IPS-18a (cell line): Measurements from ENCODE around the gene TMEM59L.

Experiments
- H3K27ac ChIP-seq: one replicate; pipeline ENCODE4 v1.5.1; 2013; ENCODE audit warnings: low read length
- H3K27me3 ChIP-seq: one replicate; pipeline ENCODE4 v1.6.1; 2013; ENCODE audit warnings: mild to moderate bottlenecking, low read length; ENCODE audit not compliant: control insufficient read depth, insufficient read depth
- H3K36me3 ChIP-seq: one replicate; pipeline ENCODE4 v1.6.1; 2013; ENCODE audit warnings: low read depth, low read length; ENCODE audit not compliant: control insufficient read depth
- H3K4me1 ChIP-seq: one replicate; pipeline ENCODE4 v1.6.1; 2013; ENCODE audit warnings: low read depth, low read length; ENCODE audit not compliant: control insufficient read depth
- H3K4me3 ChIP-seq: one replicate; pipeline ENCODE4 v1.5.1; 2013; ENCODE audit warnings: low read length
- H3K9ac ChIP-seq: one replicate; pipeline ENCODE4 v1.6.1; 2013; ENCODE audit warnings: mild to moderate bottlenecking, low read length, moderate library complexity
- H3K9me3 ChIP-seq: one replicate; pipeline ENCODE4 v1.6.1; 2013; ENCODE audit warnings: low read depth, low read length; ENCODE audit not compliant: control insufficient read depth

Gene TMEM59L

DNA sequence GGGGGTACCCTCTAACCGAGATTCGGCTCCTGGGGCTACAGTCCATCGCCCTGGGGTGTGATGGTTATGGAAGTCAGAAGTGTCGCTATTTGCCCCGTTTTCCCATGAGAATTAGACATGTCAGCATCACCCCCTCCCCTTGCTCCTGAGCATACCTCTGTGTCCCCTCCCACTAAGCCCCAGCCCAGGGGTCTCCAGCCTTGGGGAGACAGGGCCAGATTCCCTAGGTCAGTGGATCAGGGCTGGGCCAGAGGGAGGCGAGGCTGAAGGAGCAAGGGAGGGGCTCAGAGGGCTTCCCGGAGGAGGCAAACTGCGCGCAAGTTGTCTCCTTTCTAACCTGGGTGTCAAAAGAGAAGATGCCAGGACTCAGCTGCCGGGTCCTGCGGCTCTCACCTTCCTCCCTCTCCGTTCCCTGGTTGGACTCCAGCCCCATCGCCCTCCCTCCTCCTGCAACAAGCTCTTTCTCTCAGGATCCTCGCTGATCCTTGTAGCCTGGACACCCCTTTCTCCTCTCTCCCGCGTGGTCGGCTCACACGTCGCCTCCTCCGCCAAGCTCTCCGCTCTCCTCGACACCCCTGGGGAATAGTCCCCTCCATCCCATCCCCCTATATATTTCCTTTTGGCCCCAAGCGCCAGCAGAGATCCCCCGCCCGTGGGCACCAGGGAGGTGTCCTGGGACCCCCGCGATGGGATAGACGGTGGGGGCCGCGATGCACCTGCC lies 459 bp upstream of the TMEM59L start:
- H3K36me3 ChIP-seq: no peaks in the 10 kb centered on the region
- H3K27ac ChIP-seq: no peak overlapping the region
- H3K9ac ChIP-seq: no peak overlapping the region
- H3K9me3 ChIP-seq: no peaks in the 10 kb centered on the region
- H3K27me3 ChIP-seq: peaks cover 91% of the 10 kb centered on the region
- H3K4me1 ChIP-seq: peaks cover 39% of the 10 kb centered on the region
- peak overlapping the region; percentile 59 for H3K4me3 ChIP-seq

DNA sequence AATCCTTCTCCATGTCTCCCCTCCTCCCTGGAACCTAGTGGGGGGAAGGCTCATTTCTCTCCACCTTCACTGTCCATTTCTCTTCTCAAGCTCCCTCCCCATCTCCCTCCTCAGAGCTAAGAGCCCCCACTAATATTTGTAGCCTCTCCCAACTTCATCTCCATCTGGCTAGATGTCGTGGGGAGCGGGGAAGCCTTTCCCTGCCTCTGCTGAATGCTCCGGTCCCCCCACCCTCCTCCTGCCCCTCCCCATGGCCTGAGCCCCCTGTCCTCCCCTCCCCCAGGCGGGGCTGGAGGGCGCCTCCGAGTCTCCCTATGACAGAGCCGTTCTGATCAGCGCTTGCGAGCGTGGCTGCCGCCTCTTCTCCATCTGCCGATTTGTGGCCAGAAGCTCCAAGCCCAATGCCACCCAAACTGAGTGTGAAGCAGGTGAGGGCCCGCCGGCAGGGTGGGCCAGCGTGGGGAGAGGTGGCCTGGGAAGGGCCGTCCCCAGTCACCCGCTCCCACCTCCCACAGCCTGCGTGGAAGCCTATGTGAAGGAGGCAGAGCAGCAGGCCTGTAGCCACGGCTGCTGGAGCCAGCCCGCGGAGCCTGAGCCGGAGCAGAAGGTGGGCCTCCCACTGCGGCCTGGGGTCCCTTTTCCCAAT lies 1.0 kb downstream of the TMEM59L start:
- no peaks in the 10 kb centered on the region for H3K36me3 ChIP-seq
- peak overlapping the region; percentile 59 for H3K4me3 ChIP-seq
- peaks cover 76% of the 10 kb centered on the region for H3K27me3 ChIP-seq
- H3K9me3 ChIP-seq: no peaks in the 10 kb centered on the region
- H3K9ac ChIP-seq: no peak overlapping the region
- peaks cover 29% of the 10 kb centered on the region for H3K4me1 ChIP-seq
- no peak overlapping the region for H3K27ac ChIP-seq

DNA sequence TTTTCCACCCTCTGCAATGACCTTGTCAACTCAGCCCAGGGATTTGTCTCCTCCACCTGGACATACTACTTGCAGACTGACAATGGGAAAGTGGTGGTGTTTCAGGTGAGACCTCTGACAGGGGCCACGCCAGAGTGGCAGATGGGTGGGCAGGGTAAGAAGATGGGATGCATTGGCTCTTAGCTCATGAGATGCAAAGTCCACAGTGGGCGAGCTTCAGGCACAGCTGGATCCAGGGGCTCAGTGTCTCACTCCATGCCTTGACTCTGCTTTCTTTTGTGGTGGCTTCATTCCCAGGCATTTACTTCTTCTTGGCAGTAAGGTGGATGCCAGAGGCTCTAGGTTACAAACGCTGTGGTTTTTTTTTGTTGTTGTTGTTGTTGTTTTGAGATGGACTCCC lies 3.4 kb downstream of the TMEM59L start:
- Histone ChIP-seq H3K27ac (no peak overlapping the region), H3K9ac (no peak overlapping the region), H3K4me3 (no peak overlapping the region), H3K27me3 (peaks cover 53% of the 10 kb centered on the region), H3K36me3 (no peaks in the 10 kb centered on the region), H3K9me3 (no peaks in the 10 kb centered on the region), H3K4me1 (peaks cover 15% of the 10 kb centered on the region)

DNA sequence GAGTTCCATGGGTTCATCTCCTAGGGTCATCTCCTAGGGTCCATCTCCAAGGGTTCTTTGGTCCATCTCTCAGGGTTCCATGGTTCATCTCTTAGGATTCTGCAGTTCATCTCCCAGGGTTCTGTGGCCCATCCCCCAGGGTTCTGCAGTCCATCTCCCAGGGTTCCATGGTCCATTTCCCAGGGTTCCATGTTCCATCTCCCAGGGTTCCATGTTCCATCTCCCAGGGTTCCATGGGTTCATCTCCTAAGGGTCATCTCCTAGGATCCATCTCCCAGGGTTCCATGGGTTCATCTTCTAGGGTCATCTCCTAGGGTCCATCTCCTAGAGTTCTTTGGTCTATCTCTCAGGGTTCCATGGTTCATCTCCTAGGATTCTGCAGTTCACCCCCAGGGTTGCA lies 4.9 kb downstream of the TMEM59L start:
- no peaks in the 10 kb centered on the region for H3K9me3 ChIP-seq
- no peak overlapping the region for H3K4me3 ChIP-seq
- H3K4me1 ChIP-seq: peaks cover 5% of the 10 kb centered on the region
- no peak overlapping the region for H3K27ac ChIP-seq
- H3K27me3 ChIP-seq: peaks cover 37% of the 10 kb centered on the region
- no peaks in the 10 kb centered on the region for H3K36me3 ChIP-seq
- no peak overlapping the region for H3K9ac ChIP-seq

DNA sequence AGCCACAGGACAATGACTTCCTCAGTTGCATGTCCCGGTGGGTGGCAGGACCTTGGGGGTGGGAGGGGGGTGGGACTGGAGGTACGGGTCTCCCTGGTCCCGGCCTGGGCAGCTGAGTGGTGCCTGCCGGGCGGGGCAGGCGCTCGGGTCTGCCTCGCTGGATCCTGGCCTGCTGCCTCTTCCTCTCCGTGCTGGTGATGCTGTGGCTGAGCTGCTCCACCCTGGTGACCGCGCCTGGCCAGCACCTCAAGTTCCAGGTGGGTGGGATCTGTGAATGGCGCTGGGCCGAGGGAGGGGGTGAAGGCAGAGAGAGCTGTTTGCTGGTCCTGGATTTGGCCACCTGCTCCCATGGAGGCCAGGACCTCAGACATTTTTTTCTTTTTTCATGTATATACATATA lies 5.6 kb downstream of the TMEM59L start:
- H3K4me3 ChIP-seq: no peak overlapping the region
- peaks cover 30% of the 10 kb centered on the region for H3K27me3 ChIP-seq
- no peak overlapping the region for H3K9ac ChIP-seq
- no peak overlapping the region for H3K27ac ChIP-seq
- H3K36me3 ChIP-seq: no peaks in the 10 kb centered on the region
- H3K4me1 ChIP-seq: peaks cover 3% of the 10 kb centered on the region
- no peaks in the 10 kb centered on the region for H3K9me3 ChIP-seq

DNA sequence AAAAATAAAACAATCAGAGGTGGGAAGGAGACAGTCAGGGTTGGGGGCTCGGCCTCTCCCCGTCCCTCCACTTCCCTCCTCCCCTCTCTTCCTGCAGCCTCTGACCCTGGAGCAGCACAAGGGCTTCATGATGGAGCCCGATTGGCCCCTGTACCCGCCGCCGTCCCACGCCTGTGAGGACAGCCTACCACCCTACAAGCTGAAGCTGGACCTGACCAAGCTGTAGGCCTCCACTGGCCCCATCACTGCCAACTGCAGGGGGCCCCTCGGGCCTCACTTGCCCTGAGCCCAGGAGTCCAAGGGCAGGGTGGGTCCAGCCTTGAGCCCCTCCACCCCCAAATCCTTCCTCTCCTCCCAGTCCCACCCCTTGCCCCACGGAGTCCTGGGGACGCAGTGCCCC lies 7.6 kb downstream of the TMEM59L start:
- H3K36me3 ChIP-seq: no peaks in the 10 kb centered on the region
- H3K27me3 ChIP-seq: peaks cover 10% of the 10 kb centered on the region
- H3K4me1 ChIP-seq: no peaks in the 10 kb centered on the region
- no peak overlapping the region for H3K9ac ChIP-seq
- H3K27ac ChIP-seq: no peak overlapping the region
- no peaks in the 10 kb centered on the region for H3K9me3 ChIP-seq
- no peak overlapping the region for H3K4me3 ChIP-seq

DNA sequence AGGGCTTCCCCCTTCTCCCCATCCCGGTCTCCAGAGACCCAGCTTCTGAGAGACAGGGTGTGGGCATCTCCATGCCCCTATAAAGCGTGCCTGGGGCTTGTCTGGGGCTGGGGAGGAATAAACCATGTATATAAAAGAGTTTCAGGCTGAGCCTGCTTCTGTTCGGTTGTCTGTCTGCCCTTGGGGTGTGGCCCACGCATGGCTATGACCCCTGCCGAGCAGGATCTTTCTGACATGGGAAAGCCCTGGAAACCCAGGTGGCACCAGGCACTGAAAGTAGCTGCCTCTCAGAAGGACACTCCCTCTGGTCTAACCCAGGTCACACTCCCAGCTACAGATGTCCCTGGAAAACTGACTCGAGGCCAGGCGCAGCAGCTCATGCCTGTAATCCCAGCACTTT lies 8.2 kb downstream of the TMEM59L start:
- Histone ChIP-seq H3K9me3 (no peaks in the 10 kb centered on the region), H3K36me3 (no peaks in the 10 kb centered on the region), H3K27ac (no peak overlapping the region), H3K9ac (no peak overlapping the region), H3K27me3 (peaks cover 4% of the 10 kb centered on the region), H3K4me3 (no peak overlapping the region), H3K4me1 (no peaks in the 10 kb centered on the region)

DNA sequence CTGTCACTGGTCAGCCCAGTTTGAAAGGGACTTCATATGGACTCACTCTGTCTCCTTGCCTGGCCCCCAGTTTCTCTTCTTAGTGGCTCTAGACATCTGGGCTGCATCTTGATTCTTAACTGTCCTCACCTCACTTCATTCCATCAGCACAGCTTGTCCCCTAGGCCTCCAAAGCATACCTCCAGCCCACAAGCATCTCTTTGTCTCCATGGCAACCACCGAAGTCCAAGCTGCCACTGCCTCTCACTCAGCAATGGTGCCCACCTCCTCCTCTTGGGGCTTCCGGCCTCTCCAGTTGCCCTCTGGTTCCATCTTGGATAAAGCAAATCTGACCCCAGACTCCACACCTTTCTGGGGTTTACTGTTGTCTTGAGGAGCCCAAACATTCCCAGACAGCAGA lies 14.2 kb downstream of the TMEM59L start:
- H3K4me3 ChIP-seq: no peak overlapping the region
- no peak overlapping the region for H3K9ac ChIP-seq
- no peak overlapping the region for H3K27ac ChIP-seq
- no peaks in the 10 kb centered on the region for H3K27me3 ChIP-seq
- H3K9me3 ChIP-seq: no peaks in the 10 kb centered on the region
- no peaks in the 10 kb centered on the region for H3K4me1 ChIP-seq
- no peaks in the 10 kb centered on the region for H3K36me3 ChIP-seq

DNA sequence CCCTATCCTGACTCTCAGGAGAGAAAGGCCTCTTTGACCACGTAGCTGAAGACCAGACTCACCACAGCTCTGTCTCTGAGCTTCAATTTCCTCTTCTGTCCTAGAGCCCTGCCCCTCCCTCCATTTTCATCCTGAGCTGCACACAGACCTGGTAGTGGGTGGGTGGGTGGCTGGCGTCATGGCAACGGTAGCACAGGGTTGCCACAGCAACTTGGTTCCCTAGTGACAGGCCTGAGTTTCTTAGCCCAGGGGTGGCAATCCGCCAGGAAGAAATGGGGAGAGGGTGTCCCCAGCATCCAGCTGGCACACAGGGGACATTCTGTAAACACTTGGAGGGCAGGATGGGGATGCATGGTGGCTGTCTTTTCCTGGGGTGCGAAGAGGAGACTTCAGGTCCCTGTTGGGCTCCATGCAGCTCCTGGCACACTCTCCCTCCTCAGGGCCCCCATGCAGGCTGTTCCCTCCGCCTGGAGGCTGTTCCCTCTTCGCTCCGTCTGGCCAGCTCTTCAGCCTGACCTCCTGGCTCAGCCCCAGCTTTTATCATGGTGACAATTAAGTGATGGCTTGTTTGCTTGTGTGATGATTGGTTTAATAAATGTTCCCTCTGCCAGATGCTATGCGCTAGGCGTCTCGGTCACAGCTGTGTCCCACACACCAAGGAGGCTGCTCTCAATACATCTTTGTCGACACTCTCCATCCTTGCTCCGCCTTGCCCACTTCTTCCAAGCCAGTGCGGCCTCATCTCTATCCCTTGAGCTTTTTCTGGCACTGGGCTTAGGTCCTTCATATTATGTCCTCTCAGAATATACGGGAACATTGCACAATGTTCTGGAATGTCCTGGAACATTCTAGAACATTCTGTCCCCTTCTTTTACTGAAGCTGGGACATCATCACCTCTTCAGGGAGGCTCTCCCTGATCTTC lies 16.8 kb downstream of the TMEM59L start:
- Histone ChIP-seq H3K9me3 (no peaks in the 10 kb centered on the region), H3K4me1 (no peaks in the 10 kb centered on the region), H3K36me3 (no peaks in the 10 kb centered on the region), H3K9ac (no peak overlapping the region), H3K4me3 (no peak overlapping the region), H3K27me3 (peaks cover 1% of the 10 kb centered on the region), H3K27ac (no peak overlapping the region)

DNA sequence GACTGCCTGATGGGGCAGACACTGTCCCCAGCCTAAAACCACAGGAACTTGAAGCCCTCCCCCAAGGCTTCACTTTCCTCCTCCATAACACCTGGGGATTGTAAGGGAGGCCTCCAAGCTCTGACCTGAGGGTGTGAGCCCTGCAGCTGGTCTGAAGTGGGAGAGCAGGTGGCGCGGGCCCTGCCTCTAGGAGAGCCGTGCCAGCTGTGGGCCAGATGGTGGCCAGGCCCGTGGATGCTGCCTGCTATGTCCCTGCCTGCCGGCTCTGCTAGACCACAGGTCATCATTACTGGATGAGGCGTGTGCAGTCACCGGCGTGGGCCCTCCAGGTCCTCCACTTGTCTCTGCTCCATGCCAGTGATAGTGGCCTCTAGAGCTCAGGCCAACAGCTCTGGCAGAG lies 20.7 kb downstream of the TMEM59L start:
- Histone ChIP-seq H3K27me3 (peaks cover 11% of the 10 kb centered on the region), H3K4me1 (peaks cover 6% of the 10 kb centered on the region)

DNA sequence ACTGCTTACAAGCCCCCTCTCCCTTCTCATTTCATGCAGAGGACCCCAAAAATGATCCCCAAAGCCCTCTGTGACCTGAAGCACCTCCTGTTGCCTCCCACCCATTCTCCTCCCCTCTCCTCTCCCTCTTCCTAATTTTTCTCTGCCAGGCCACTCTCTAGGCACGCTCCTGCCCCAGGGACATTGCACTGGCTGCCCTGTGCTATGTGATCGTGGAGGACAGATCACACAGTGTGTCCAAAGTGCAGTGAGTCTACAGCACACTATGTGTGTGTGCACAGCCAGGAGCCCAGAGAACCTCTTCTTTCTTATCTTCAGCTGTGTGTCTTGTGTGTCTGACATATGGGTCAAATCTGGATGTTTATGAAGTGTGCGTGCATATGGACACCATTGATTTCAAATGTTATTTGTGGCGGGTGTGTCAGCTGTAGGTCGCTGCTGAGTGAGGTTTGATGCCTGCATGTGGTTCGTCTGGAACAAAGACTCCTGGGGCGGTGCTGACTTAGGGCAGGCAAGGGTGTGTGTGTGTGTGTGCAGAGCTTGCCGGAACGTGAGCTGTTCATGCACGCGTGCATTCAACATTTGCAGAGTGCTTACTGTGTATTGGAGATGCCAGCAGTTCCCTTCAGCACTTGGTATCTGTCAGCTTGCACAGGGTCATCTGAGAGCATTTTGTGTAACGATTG lies 22.1 kb downstream of the TMEM59L start:
- Histone ChIP-seq H3K4me1 (peaks cover 6% of the 10 kb centered on the region), H3K9me3 (no peaks in the 10 kb centered on the region), H3K27me3 (peaks cover 11% of the 10 kb centered on the region), H3K4me3 (no peak overlapping the region), H3K36me3 (no peaks in the 10 kb centered on the region), H3K27ac (no peak overlapping the region), H3K9ac (no peak overlapping the region)

More for the DNA sequence above, 20.7 kb downstream of the TMEM59L start:
- Histone ChIP-seq H3K4me3 (no peak overlapping the region), H3K36me3 (no peaks in the 10 kb centered on the region), H3K27ac (no peak overlapping the region), H3K9ac (no peak overlapping the region), H3K9me3 (no peaks in the 10 kb centered on the region)
